Mesothelial cell of epicardium (in vitro differentiated cells): ENCODE results near the gene C17orf114.

Experiments used
- DNase-seq, 2 experiments: peaks; one replicate each; pipeline ENCODE4 v3.0.0; 2021; ENCODE audit warnings: low spot score in 2 of 2; ENCODE audit not compliant: unreplicated experiment in 2 of 2
- H3K27ac Mint-ChIP-seq: 2 replicates; pipeline ENCODE4 v1.8.0; 2021; ENCODE audit warnings: mixed read lengths
- H3K27me3 Mint-ChIP-seq: 2 replicates; pipeline ENCODE4 v1.8.0; 2021; ENCODE audit warnings: low read depth, mixed read lengths
- H3K36me3 Mint-ChIP-seq: 2 replicates; pipeline ENCODE4 v1.8.0; 2021; ENCODE audit warnings: mixed read lengths
- H3K4me1 Mint-ChIP-seq: 2 replicates; pipeline ENCODE4 v1.8.0; 2021; ENCODE audit warnings: mixed read lengths
- H3K4me3 Mint-ChIP-seq: 2 replicates; pipeline ENCODE4 v1.8.0; 2021; ENCODE audit warnings: mild to moderate bottlenecking, moderate library complexity, mixed read lengths
- H3K9me3 Mint-ChIP-seq: 2 replicates; pipeline ENCODE4 v1.8.0; 2021; ENCODE audit warnings: mixed read lengths
- TF ChIP-seq, protein P1 (sequence below): fragments of 200-600 bp; sonication (generic); IDR thresholded peaks from one replicate; pipeline ENCODE4 v1.5.0; 2021; ENCODE audit warnings: antibody characterized with exemption; ENCODE audit not compliant: unreplicated experiment

The C17orf114 gene

GRCh38 chr17:4839221-4839620 lies 37.1 kb upstream of the C17orf114 start:
- peaks cover 2% of the 10 kb centered on the region for H3K36me3 Mint-ChIP-seq
- H3K27me3 Mint-ChIP-seq: no peaks in the 10 kb centered on the region
- no peak overlapping the region for H3K4me3 Mint-ChIP-seq
- TF ChIP-seq, protein P1, sequence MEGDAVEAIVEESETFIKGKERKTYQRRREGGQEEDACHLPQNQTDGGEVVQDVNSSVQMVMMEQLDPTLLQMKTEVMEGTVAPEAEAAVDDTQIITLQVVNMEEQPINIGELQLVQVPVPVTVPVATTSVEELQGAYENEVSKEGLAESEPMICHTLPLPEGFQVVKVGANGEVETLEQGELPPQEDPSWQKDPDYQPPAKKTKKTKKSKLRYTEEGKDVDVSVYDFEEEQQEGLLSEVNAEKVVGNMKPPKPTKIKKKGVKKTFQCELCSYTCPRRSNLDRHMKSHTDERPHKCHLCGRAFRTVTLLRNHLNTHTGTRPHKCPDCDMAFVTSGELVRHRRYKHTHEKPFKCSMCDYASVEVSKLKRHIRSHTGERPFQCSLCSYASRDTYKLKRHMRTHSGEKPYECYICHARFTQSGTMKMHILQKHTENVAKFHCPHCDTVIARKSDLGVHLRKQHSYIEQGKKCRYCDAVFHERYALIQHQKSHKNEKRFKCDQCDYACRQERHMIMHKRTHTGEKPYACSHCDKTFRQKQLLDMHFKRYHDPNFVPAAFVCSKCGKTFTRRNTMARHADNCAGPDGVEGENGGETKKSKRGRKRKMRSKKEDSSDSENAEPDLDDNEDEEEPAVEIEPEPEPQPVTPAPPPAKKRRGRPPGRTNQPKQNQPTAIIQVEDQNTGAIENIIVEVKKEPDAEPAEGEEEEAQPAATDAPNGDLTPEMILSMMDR: no peak
- peak overlapping the region; percentile 61 for H3K27ac Mint-ChIP-seq
- no peak for DNase-seq
- H3K9me3 Mint-ChIP-seq: no peaks in the 10 kb centered on the region
- peaks cover 43% of the 10 kb centered on the region for H3K4me1 Mint-ChIP-seq

- Mint-ChIP-seq H3K36me3 (peaks cover 1% of the 10 kb centered on the region), H3K9me3 (no peaks in the 10 kb centered on the region), H3K4me1 (peaks cover 48% of the 10 kb centered on the region), H3K27me3 (no peaks in the 10 kb centered on the region), H3K4me3 (no peak overlapping the region), H3K27ac (peak overlapping the region; percentile 58)
- TF ChIP-seq, protein P1: no peak
- no peak for DNase-seq
Measured at GRCh38 chr17:4838309-4838785, 36.2 kb upstream of the C17orf114 start.

DNA sequence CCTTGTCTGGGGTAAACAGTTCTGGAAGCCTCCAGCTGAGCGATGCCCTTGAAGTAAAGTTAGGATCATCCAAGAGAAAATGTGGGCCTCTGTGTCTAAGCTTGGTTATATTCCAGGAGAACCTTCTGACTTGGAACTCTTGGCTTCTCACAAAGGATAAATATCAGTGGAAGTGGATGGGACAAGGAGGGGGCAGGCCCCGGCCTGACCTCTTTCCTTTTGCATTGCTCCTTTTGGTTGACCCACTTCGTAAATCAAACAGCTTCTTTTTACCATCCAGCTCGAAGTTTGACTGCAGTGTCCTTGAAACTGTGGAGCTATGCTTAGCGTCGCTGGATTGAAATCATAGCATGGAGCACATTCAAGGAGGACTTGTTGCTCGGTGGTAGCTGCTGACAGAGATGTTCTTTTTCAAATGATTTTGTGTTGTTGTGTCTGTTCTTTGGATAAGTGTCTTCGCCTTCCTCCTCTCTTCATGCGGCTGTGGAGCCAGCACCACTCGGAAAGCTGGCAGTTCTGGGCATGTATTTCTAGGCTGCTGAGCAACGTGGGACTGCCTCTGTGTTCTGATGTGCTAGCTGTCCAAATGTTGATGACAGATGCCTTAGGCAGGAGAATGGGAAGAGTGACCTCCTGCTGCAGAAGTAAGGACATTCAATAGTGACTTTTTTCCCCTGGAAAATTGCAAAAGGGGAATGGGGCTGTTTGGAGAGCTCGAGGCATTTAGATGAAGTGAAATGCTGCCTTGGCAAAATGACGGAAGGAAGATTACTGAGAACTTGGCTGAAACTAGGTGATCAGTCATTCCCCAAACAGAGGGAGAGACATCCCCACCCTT lies 35.6 kb upstream of the C17orf114 start:
- H3K36me3 Mint-ChIP-seq: peaks cover 1% of the 10 kb centered on the region
- H3K4me1 Mint-ChIP-seq: peaks cover 48% of the 10 kb centered on the region
- H3K9me3 Mint-ChIP-seq: no peaks in the 10 kb centered on the region
- TF ChIP-seq, protein P1: no peak
- no peak for DNase-seq
- no peaks in the 10 kb centered on the region for H3K27me3 Mint-ChIP-seq
- H3K4me3 Mint-ChIP-seq: no peak overlapping the region
- H3K27ac Mint-ChIP-seq: peak overlapping the region; percentile 58

- H3K27ac Mint-ChIP-seq: no peak overlapping the region
- peaks cover 48% of the 10 kb centered on the region for H3K4me1 Mint-ChIP-seq
- H3K9me3 Mint-ChIP-seq: no peaks in the 10 kb centered on the region
- peaks cover 1% of the 10 kb centered on the region for H3K36me3 Mint-ChIP-seq
- no peak overlapping the region for H3K4me3 Mint-ChIP-seq
- TF ChIP-seq, protein P1: no peak
- no peak for DNase-seq
- H3K27me3 Mint-ChIP-seq: no peaks in the 10 kb centered on the region
Measured at GRCh38 chr17:4836221-4836620, 34.1 kb upstream of the C17orf114 start.

DNA sequence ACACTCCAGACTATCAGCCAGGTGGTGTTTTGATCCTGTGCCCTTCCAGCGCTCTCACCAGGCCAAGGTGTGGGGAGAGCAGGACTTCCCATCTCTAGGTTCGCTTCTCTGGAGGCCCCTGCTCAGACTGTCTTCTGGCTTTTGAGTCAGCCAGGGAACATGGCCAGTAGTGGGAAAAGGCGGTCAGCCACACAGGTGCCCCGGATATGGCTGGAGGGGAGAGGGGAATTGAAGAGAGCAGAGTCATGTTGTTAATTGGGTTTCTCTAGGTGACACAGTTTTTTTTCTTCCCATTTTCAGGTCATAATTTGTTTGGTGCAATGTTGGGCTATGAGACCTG lies 32.5 kb upstream of the C17orf114 start:
- no peaks in the 10 kb centered on the region for H3K9me3 Mint-ChIP-seq
- no peak for DNase-seq
- peaks cover 37% of the 10 kb centered on the region for H3K4me1 Mint-ChIP-seq
- peaks cover 1% of the 10 kb centered on the region for H3K36me3 Mint-ChIP-seq
- peak overlapping the region; percentile 82 for H3K4me3 Mint-ChIP-seq
- peak overlapping the region; percentile 93 for H3K27ac Mint-ChIP-seq
- no peaks in the 10 kb centered on the region for H3K27me3 Mint-ChIP-seq
- TF ChIP-seq, protein P1: no peak
